ENCODE measurements around the gene HIRIP3.
A peak's percentile ranks its signal among the peaks of the same experiment; 100 is the strongest.

The HIRIP3 gene

GRCh38 chr16:29978081-29978480, 17.3 kb downstream of the HIRIP3 start:
- no peak for DNase-seq (ENCODE audit: low read depth)
- H3K4me3 ChIP-seq (ENCODE audit: low read depth, low read length) = no peak overlapping the region
- no peak for TF ChIP-seq CTCF (conservative IDR thresholded peaks at IDR 0.05; ENCODE audit: low read depth, low read length)

- no peak overlapping the region for H3K4me3 ChIP-seq (ENCODE audit: low read depth, low read length)
- TF ChIP-seq CTCF (conservative IDR thresholded peaks at IDR 0.05; ENCODE audit: low read depth, low read length) = no peak
- DNase-seq (ENCODE audit: low read depth) = no peak
Observed at GRCh38 chr16:29977063-29977825, 18.2 kb downstream of the HIRIP3 start.

GRCh38 chr16:29975811-29976511, 19.5 kb downstream of the HIRIP3 start:
- TF ChIP-seq CTCF (conservative IDR thresholded peaks at IDR 0.05; ENCODE audit: low read depth, low read length) = no peak
- peak overlapping the region; percentile 98 for H3K4me3 ChIP-seq (ENCODE audit: low read depth, low read length)
- no peak for DNase-seq (ENCODE audit: low read depth)

- no peak for DNase-seq (ENCODE audit: low read depth)
- TF ChIP-seq CTCF (conservative IDR thresholded peaks at IDR 0.05; ENCODE audit: low read depth, low read length) = no peak
- peak overlapping the region; percentile 98 for H3K4me3 ChIP-seq (ENCODE audit: low read depth, low read length)
Observed at GRCh38 chr16:29975134-29975538, 20.3 kb downstream of the HIRIP3 start.

- TF ChIP-seq CTCF (conservative IDR thresholded peaks at IDR 0.05; ENCODE audit: low read depth, low read length) = no peak
- peak overlapping the region; percentile 98 for H3K4me3 ChIP-seq (ENCODE audit: low read depth, low read length)
- peak; percentile 33 for DNase-seq (ENCODE audit: low read depth)
Observed at GRCh38 chr16:29974291-29975133, 20.9 kb downstream of the HIRIP3 start.

- peak within 1 kb of the TSS; percentile 98 for H3K4me3 ChIP-seq (ENCODE audit: low read depth, low read length)
- TF ChIP-seq CTCF (conservative IDR thresholded peaks at IDR 0.05; ENCODE audit: low read depth, low read length) = no peak
- peak; percentile 100 for DNase-seq (ENCODE audit: low read depth)
Observed at GRCh38 chr16:29973384-29974246, 21.8 kb downstream of the HIRIP3 start, which contains the start of gene TAOK2. Gene TAOK2 (plus strand): TSS chr16:29973868. CDS start chr16:29977773, 3,905 bp downstream.

Measured in choroid plexus epithelial cell (primary cell).